HepG2 (cell line): ENCODE data around the gene KIR2DL1. TPM values are rescaled to one million over a fixed set of nuclear protein-coding genes. Genes with fewer than 3 reads are reported as not detected.

Experiments used
- ATAC-seq: fragments of 200-7000 bp; cut with Tn5 transposase; 3 replicates; pipeline ENCODE4 v1.9.1; 2020; ENCODE audit warnings: mild to moderate bottlenecking, moderate library complexity
- BruUV-seq: library from RNA; stranded (reverse); fragments of 400-500 nt; replicated peaks from 2 replicates; lab custom pipeline; 2021; lab: Mats Ljungman, UMichigan
- CTCF ChIA-PET: fragments of 300-600 bp; formaldehyde crosslinking; extraction: SDS; loops from one replicate; lab custom pipeline; 2021; ENCODE audit warnings: low total read pairs, inconsistent platforms, low intra/inter-chr PET ratio; lab: Yijun Ruan, JAX
- POLR2A ChIA-PET: fragments of 350-600 bp; sonication (Branson Sonifier 250); formaldehyde crosslinking; loops from one replicate; lab custom pipeline; 2020; ENCODE audit warnings: antibody characterized with exemption, inconsistent platforms; lab: Yijun Ruan, JAX
- DNase-seq: peaks from one replicate; pipeline ENCODE4 v3.0.0-alpha.2; 2015; ENCODE audit warnings: low spot score
- FAIRE-seq: peaks from 3 replicates; lab custom pipeline; 2011; peaks lifted over from hg19 to GRCh38; lab: Jason Lieb, UNC
- H2AFZ ChIP-seq: one replicate; pipeline ENCODE4 v1.6.1; 2011; ENCODE audit warnings: low read length, inconsistent platforms
- H3K27ac ChIP-seq: fragments of 300-600 bp; 3 replicates; pipeline ENCODE4 v1.8.0; 2011; ENCODE audit warnings: mixed run types, mild to moderate bottlenecking, mixed read lengths, low read length, inconsistent platforms; ENCODE audit not compliant: insufficient read depth; ENCODE audit errors: extremely low read length
- H3K27me3 ChIP-seq, 2 experiments: fragments of 200-600 bp in 1 of 2; 2 replicates in 1 of 2; 3 replicates in 1 of 2; pipeline versions ENCODE4 v1.6.0 to v1.8.0; 2011; ENCODE audit warnings: low read length in 2 of 2, mild to moderate bottlenecking in 2 of 2, moderate library complexity in 2 of 2, inconsistent platforms in 1 of 2; ENCODE audit not compliant: insufficient read depth in 2 of 2, control insufficient read depth in 1 of 2
- H3K36me3 ChIP-seq, 2 experiments: fragments of 200-600 bp in 1 of 2; replicated peaks in 1 of 2; 2 replicates in 1 of 2; 3 replicates in 1 of 2; pipeline versions ENCODE4 v1.5.1 to v1.8.0; 2011; ENCODE audit warnings: low read length in 2 of 2, inconsistent platforms in 1 of 2; ENCODE audit not compliant: insufficient read depth in 2 of 2, control insufficient read depth in 1 of 2
- H3K4me1 ChIP-seq: 2 replicates; pipeline ENCODE4 v1.5.1; 2012; ENCODE audit warnings: low read length, inconsistent platforms; ENCODE audit not compliant: insufficient read depth
- H3K4me2 ChIP-seq: 2 replicates; pipeline ENCODE4 v1.6.0; 2011; ENCODE audit warnings: low read depth, low read length, inconsistent platforms
- H3K4me3 ChIP-seq, 3 experiments: fragments of 200-600 bp in 1 of 3; sonication (generic), shearing (Covaris generic) in 1 of 3; replicated peaks in 1 of 3; 2 replicates each; pipeline ENCODE4 v1.5.1; 2011 to 2016; ENCODE audit warnings: low read length in 3 of 3, inconsistent platforms in 2 of 3, low read depth in 2 of 3, mild to moderate bottlenecking in 2 of 3, control low read depth in 1 of 3, mixed read lengths in 1 of 3; ENCODE audit not compliant: insufficient read depth in 1 of 3
- H3K79me2 ChIP-seq: one replicate; pipeline ENCODE4 v1.6.1; 2011; ENCODE audit warnings: low read length, inconsistent platforms; ENCODE audit not compliant: insufficient read depth
- H3K9ac ChIP-seq: 2 replicates; pipeline ENCODE4 v1.6.0; 2011; ENCODE audit warnings: mild to moderate bottlenecking, low read depth, low read length, inconsistent platforms; ENCODE audit not compliant: insufficient read depth
- H3K9me3 ChIP-seq: 2 replicates; pipeline ENCODE4 v1.5.1; 2012; ENCODE audit warnings: mild to moderate bottlenecking, low read length
- H4K20me1 ChIP-seq: 2 replicates; pipeline ENCODE4 v1.6.0; 2011; ENCODE audit warnings: inconsistent platforms, mild to moderate bottlenecking, low read length, moderate library complexity; ENCODE audit not compliant: insufficient read depth
- DRAP1 ChIP-seq: IDR thresholded peaks from 2 replicates; pipeline ENCODE4 v1.6.1; 2016; ENCODE audit warnings: missing genetic modification reagents, missing compliant biosample characterization
- HBP1 ChIP-seq: IDR thresholded peaks from 2 replicates; pipeline ENCODE4 v1.6.1; 2016; ENCODE audit warnings: low read depth, control low read depth
- HNRNPL ChIP-seq: fragments of 200-400 bp; formaldehyde crosslinking; IDR thresholded peaks from 2 replicates; pipeline ENCODE4 v1.6.1; 2017; ENCODE audit warnings: mild to moderate bottlenecking, low read depth, low read length
- MYC ChIP-seq: sonication (generic); formaldehyde crosslinking; IDR thresholded peaks from 2 replicates; pipeline ENCODE4 v1.9.0; 2021; ENCODE audit warnings: missing genetic modification reagents, borderline replicate concordance
- NFYC ChIP-seq: IDR thresholded peaks from 2 replicates; pipeline ENCODE4 v1.6.1; 2016; ENCODE audit warnings: missing genetic modification reagents, missing compliant biosample characterization
- PRDM10 ChIP-seq: sonication (generic); formaldehyde crosslinking; IDR thresholded peaks from 2 replicates; pipeline ENCODE4 v1.4.0; 2020; ENCODE audit warnings: low read depth, missing genetic modification reagents
- SIN3A ChIP-seq: IDR thresholded peaks from 2 replicates; pipeline ENCODE4 v1.6.1; 2011; ENCODE audit warnings: low read depth, mild to moderate bottlenecking, control low read depth, low read length, borderline replicate concordance
- TBX3 ChIP-seq: fragments of 450-650 bp; IDR thresholded peaks from 2 replicates; pipeline ENCODE4 v1.6.1; 2017; ENCODE audit warnings: antibody characterized with exemption, mild to moderate bottlenecking, inconsistent platforms, borderline replicate concordance
- TCF12 ChIP-seq, 2 experiments: fragments of 450-650 bp in 1 of 2; sonication (generic) in 1 of 2; formaldehyde crosslinking in 1 of 2; IDR thresholded peaks; 2 replicates each; pipeline versions ENCODE4 v1.6.1 to v1.8.0; 2017 to 2022; ENCODE audit warnings: antibody characterized with exemption in 1 of 2, mild to moderate bottlenecking in 1 of 2, missing genetic modification reagents in 1 of 2, moderate library complexity in 1 of 2
- ZMAT5 ChIP-seq: sonication (generic); formaldehyde crosslinking; IDR thresholded peaks from 2 replicates; pipeline ENCODE4 v1.5.0; 2020; ENCODE audit warnings: mild to moderate bottlenecking, low read depth, missing genetic modification reagents, borderline replicate concordance
- ZNF414 ChIP-seq: sonication (generic); formaldehyde crosslinking; IDR thresholded peaks from 2 replicates; pipeline ENCODE4 v1.5.0; 2020; ENCODE audit warnings: missing genetic modification reagents
- ZNF510 ChIP-seq: sonication (generic); formaldehyde crosslinking; IDR thresholded peaks from 2 replicates; pipeline ENCODE4 v1.4.0; 2020; ENCODE audit warnings: low read depth, mild to moderate bottlenecking, missing genetic modification reagents
- ZNF713 ChIP-seq: sonication (generic); formaldehyde crosslinking; IDR thresholded peaks from 2 replicates; pipeline ENCODE4 v1.4.0; 2020; ENCODE audit warnings: mild to moderate bottlenecking, missing genetic modification reagents
- ZNF770 ChIP-seq: sonication (generic); formaldehyde crosslinking; IDR thresholded peaks from 2 replicates; pipeline ENCODE4 v1.5.0; 2020; ENCODE audit warnings: mild to moderate bottlenecking, missing genetic modification reagents
- WGBS: methylation state at CpG from one replicate; pipeline ENCODE4 v1.1.6; 2017; ENCODE audit warnings: low lambda C conversion rate; 5-methylcytosine and 5-hydroxymethylcytosine counted together
- in situ Hi-C: cut with HindIII; loops from 2 replicates; pipeline ENCODE4 v1.10.0; 2017; ENCODE audit warnings: low pct_unique_long_range_greater_than_20kb; ENCODE audit not compliant: extremely low pct_ligation_motif_present
- intact Hi-C: fragments of 100-400 bp; cut with micrococcal nuclease; formaldehyde crosslinking; loops from one replicate; pipeline ENCODE4 v1.10.0; 2022; ENCODE audit not compliant: unreplicated experiment
- polyA plus RNA-seq, 8 experiments: library from polyadenylated mRNA; depleted of rRNA in 3 of 8; stranded (reverse) in 7 of 8; unstranded in 1 of 8; fragments of >200 nt; fragmentation: Illumina TruSeq in 4 of 8; extraction: Trizol in 4 of 8; gene quantifications; 2 replicates each; pipeline versions ENCODE4 v1.2.1 to v1.2.3, GENCODE V29; 2011 to 2016; ENCODE audit warnings: low read depth in 4 of 8, missing spikeins in 1 of 8, mixed read lengths in 1 of 8; ENCODE audit not compliant: insufficient read depth in 1 of 8
- total RNA-seq, 5 experiments: library from RNA; depleted of rRNA; stranded (reverse); fragments of >200 nt; fragmentation: Illumina TruSeq; extraction: Trizol; gene quantifications; 2 replicates each; pipeline ENCODE4 v1.2.3, GENCODE V29; 2016; ENCODE audit warnings: low read depth in 1 of 5

Gene KIR2DL1
- total and polyA plus RNA-seq, 2 of the 13 experiments (the other 11 are each of a cell fraction or from before 2014, with no cell fraction given), result not detected

GRCh38 chr19:54804571-54804970 lies 35.0 kb downstream of the KIR2DL1 start:
- Histone ChIP-seq H3K36me3 (no peaks in the 10 kb centered on the region), H3K9ac (no peak overlapping the region), H3K9me3 (no peaks in the 10 kb centered on the region), H2AFZ (no peak overlapping the region), H3K4me2 (no peak overlapping the region), H4K20me1 (no peaks in the 10 kb centered on the region), H3K4me1 (no peaks in the 10 kb centered on the region), H3K4me3 (no peak overlapping the region), H3K27ac (no peak overlapping the region), H3K27me3 (peaks cover 0 to 2% of the 10 kb centered on the region in 2 experiments; a peak in 1 of 5 replicates), H3K79me2 (no peaks in the 10 kb centered on the region)
- FAIRE-seq (no peak), ATAC-seq (no peak), DNase-seq (no peak)
- POLR2A ChIA-PET, result no interaction called here
- CTCF ChIA-PET, result no interaction called here
- BruUV-seq, result no TSS peak
- 49% methylated on average over 3 of the region's 10 CpGs for WGBS
- intact Hi-C loops, result no loop called here
- in situ Hi-C loops, result no loop called here
- TF ChIP-seq ZNF510 (CRISPR knock-in tag) (no peak), PRDM10 (CRISPR knock-in tag) (no peak), HBP1 (CRISPR knock-in tag) (no peak), TBX3 (no peak), NFYC (CRISPR knock-in tag) (no peak), MYC (CRISPR knock-in tag) (no peak), ZNF770 (CRISPR knock-in tag) (no peak), ZNF414 (CRISPR knock-in tag) (no peak), HNRNPL (no peak), SIN3A (no peak), DRAP1 (CRISPR knock-in tag) (no peak), TCF12 (IDR thresholded peaks at IDR 0.05) (no peak), TCF12 (CRISPR knock-in tag; IDR thresholded peaks at IDR 0.05) (no peak), ZMAT5 (CRISPR knock-in tag) (no peak), ZNF713 (CRISPR knock-in tag) (no peak)
